Medulla oblongata (tissue), 1 donor: Measurements from ENCODE around the gene HDAC9.
A peak's percentile ranks its signal among the peaks of the same experiment; 100 is the strongest.

ENCODE experiments used
- DNase-seq: peaks from one replicate; pipeline ENCODE4 v3.0.0-alpha.2; 2015; ENCODE audit errors: extremely low spot score

The HDAC9 gene

GRCh38 chr7:18524248-18524647 is 28.7 kb downstream of the HDAC9 start:
- DNase-seq = no peak

- DNase-seq = no peak
Measured at GRCh38 chr7:18526368-18526878, 30.9 kb downstream of the HDAC9 start.

GRCh38 chr7:18529239-18529638 is 33.7 kb downstream of the HDAC9 start:
- DNase-seq = no peak

- no peak for DNase-seq
Measured at GRCh38 chr7:18530224-18531179, 35.0 kb downstream of the HDAC9 start.

GRCh38 chr7:18531539-18531938 is 36.0 kb downstream of the HDAC9 start:
- no peak for DNase-seq

- no peak for DNase-seq
Measured at GRCh38 chr7:18532813-18533212, 37.3 kb downstream of the HDAC9 start.

- no peak for DNase-seq
Measured at GRCh38 chr7:18534481-18534880, 38.9 kb downstream of the HDAC9 start.

GRCh38 chr7:18535810-18536415 is 40.4 kb downstream of the HDAC9 start:
- DNase-seq = no peak

GRCh38 chr7:18536486-18536885 is 40.9 kb downstream of the HDAC9 start:
- DNase-seq = no peak

GRCh38 chr7:18538554-18539250 is 43.2 kb downstream of the HDAC9 start:
- DNase-seq = no peak

GRCh38 chr7:18540396-18540795 is 44.8 kb downstream of the HDAC9 start:
- no peak for DNase-seq

- peak; percentile 42 for DNase-seq
Measured at GRCh38 chr7:18541181-18541870, 45.8 kb downstream of the HDAC9 start.

- DNase-seq = no peak
Measured at GRCh38 chr7:18541871-18542212, 46.3 kb downstream of the HDAC9 start.

- DNase-seq = no peak
Measured at GRCh38 chr7:18546576-18546975, 51.0 kb downstream of the HDAC9 start.

- no peak for DNase-seq
Measured at GRCh38 chr7:18547509-18548187, 52.1 kb downstream of the HDAC9 start.

GRCh38 chr7:18548534-18548933 is 53.0 kb downstream of the HDAC9 start:
- DNase-seq = no peak

- DNase-seq = no peak
Measured at GRCh38 chr7:18550574-18550973, 55.0 kb downstream of the HDAC9 start.

GRCh38 chr7:18552316-18552916 is 56.9 kb downstream of the HDAC9 start:
- peak; percentile 62 for DNase-seq

- peak; percentile 27 for DNase-seq
Measured at GRCh38 chr7:18552943-18553604, 57.5 kb downstream of the HDAC9 start.

GRCh38 chr7:18553605-18554003 is 58.1 kb downstream of the HDAC9 start:
- no peak for DNase-seq
